NCI-H2107 treated with DMSO at 0.1 percent for 48 hours (cell line): Measurements from ENCODE around the gene GSDME.

Experiments used
- DNase-seq: peaks from one replicate; lab custom pipeline; 2025; ENCODE audit not compliant: unreplicated experiment; lab: John Stamatoyannopoulos, UW

The GSDME gene

GRCh38 chr7:24657980-24658379, 99.3 kb downstream of the GSDME start:
- DNase-seq, result no peak

- no peak for DNase-seq
Measured at GRCh38 chr7:24656608-24657007, 100.7 kb downstream of the GSDME start.

DNA sequence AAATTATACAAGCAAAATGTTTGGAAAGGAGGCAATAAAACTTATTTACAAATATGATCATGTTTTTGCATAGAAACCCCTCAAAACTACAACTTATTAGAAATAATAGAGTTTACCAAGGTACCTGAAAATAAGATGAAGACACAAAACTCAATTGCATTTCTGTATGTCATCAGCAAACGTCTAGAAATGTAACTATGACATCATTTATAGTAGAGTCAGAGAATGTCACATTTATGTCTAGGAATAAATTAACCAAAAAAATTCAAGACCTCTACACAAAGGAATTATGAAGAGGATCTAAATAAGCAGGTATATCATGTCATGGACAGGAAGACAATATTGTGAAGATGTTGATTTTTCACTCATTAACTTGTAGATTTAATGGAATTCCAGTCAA, 103.0 kb downstream of the GSDME start:
- DNase-seq, result no peak

DNA sequence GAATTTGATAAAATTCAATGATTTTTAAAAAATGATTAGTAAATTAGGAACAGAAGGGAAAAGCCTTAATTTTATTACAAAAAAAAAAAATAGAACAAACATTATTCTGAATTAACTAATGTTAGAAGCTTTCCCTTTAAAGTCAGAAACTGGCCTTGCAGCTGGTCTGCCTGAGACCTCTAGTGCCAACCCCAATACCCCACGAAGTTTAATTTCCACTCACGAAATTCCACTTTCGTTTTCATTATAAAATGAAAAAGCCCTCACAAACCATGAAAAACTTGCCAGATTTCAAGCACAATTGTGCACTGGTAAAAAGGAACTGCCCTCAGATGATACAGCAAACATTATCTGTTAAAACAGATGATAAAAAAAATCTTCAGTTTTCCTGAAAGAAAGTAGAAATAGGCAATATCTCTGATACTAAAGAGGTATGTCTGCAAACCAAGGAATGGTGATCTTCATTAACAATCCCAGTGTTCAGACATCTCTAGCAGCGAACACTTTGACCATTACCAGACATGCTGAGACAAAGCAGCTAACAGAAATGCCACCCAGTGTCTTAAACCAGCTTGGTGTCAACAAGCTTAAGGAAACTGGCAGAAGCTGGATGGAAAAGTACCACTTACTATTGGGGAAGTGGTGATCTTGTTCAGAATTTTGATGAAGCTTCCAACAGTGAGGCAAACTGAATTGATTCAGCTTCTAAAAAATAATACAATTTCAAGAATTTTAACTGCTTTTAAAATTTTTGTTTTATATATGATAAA, 103.8 kb downstream of the GSDME start:
- no peak for DNase-seq

DNA sequence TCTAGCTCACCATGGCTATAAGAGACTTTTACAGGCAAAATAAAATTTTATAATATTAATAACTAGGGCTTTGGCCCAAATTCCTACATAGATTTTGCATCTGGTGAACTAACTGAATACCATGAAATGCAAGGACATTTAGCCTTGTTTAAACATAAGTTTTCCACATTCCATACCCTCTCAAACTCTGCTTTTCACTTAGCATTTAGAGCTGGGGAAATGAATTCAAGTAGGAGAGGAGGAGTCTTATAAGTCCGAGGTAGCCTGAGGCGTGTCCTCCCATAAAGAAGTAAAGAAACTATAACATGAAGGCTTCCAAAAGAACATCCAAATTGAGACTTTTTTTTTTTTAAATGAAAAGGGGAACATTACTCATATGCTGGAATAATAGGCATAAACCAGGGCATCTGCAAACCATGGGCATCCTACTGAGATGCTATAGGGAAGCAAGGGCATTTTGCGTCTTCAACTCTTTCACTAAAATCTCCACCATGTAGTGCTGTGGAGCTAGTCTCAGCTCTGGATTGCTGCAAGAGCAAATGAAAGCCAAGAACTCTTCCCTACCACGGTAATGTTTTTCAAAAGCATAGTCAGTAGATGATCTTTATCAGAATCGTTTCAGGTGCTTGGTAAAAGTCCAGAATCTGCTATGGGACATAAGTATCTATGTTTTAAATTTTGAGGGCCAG, 104.9 kb downstream of the GSDME start:
- DNase-seq, result no peak
